A549 (cell line): ENCODE measurements around the gene SNX15.
"Not testable (repeated sequence)": the region's sequence is repeated elsewhere in the genome, so short reads cannot be mapped to it uniquely, and the experiment has no call there.

Source experiments
- HDAC2 ChIP-seq: fragments of 200-600 bp; sonication (generic); IDR thresholded peaks from 2 replicates; pipeline ENCODE4 v1.6.1; 2016
- ZSCAN20 ChIP-seq: fragments of 250-450 bp; sonication (Bioruptor Pico); IDR thresholded peaks from 2 replicates; pipeline ENCODE4 v1.8.0; 2022; ENCODE audit warnings: mild to moderate bottlenecking, moderate library complexity

GRCh38 chr11:65023502-65023901 is 3.7 kb upstream of the SNX15 start:
- not testable (repeated sequence) for TF ChIP-seq HDAC2; ZSCAN20 (CRISPR knock-in tag)
